K562 (cell line): ENCODE data around the gene FREM3.

ENCODE experiments used
- CREM ChIP-seq: IDR thresholded peaks from 2 replicates; pipeline ENCODE4 v1.6.1; 2014; ENCODE audit warnings: antibody characterized with exemption, low read depth
- FOXM1 ChIP-seq, 2 experiments: fragments of 450-650 bp in 1 of 2; sonication (generic) in 1 of 2; formaldehyde crosslinking in 1 of 2; IDR thresholded peaks; 2 replicates each; pipeline versions ENCODE4 v1.6.1 to v1.9.0; 2017 to 2022; ENCODE audit warnings: low read depth in 2 of 2, mild to moderate bottlenecking in 2 of 2, missing genetic modification reagents in 1 of 2, moderate library complexity in 1 of 2
- NFE2L1 ChIP-seq: fragments of 450-650 bp; IDR thresholded peaks from 2 replicates; pipeline ENCODE4 v1.6.1; 2016; ENCODE audit warnings: missing genetic modification characterization, low read depth, mild to moderate bottlenecking, missing compliant biosample characterization, moderate library complexity, borderline replicate concordance
- POLR2A ChIP-seq: fragments of 450-650 bp; conservative IDR thresholded peaks from 2 replicates; pipeline ENCODE4 v1.6.1; 2016
- REST ChIP-seq, 2 experiments: fragments of 450-650 bp; formaldehyde crosslinking in 1 of 2; IDR thresholded peaks; 2 replicates each; pipeline versions ENCODE4 v1.4.0 to v1.6.1; 2014 to 2020; ENCODE audit warnings: mild to moderate bottlenecking in 2 of 2, borderline replicate concordance in 1 of 2, low read depth in 1 of 2
- SP1 ChIP-seq: sonication (generic); formaldehyde crosslinking; IDR thresholded peaks from 2 replicates; pipeline ENCODE4 v1.8.1; 2022; ENCODE audit warnings: mild to moderate bottlenecking, missing genetic modification reagents
- ZBED1 ChIP-seq: IDR thresholded peaks from 2 replicates; pipeline ENCODE4 v1.6.1; 2014
- ZBTB40 ChIP-seq, 2 experiments: fragments of 450-650 bp in 1 of 2; sonication (generic) in 1 of 2; formaldehyde crosslinking in 1 of 2; IDR thresholded peaks; 2 replicates each; pipeline versions ENCODE4 v1.7.1 to v1.9.0; 2016 to 2022; ENCODE audit warnings: inconsistent platforms in 1 of 2, mild to moderate bottlenecking in 1 of 2, missing genetic modification reagents in 1 of 2
- ZNF354B ChIP-seq: fragments of 250-450 bp; sonication (Bioruptor Pico); IDR thresholded peaks from 2 replicates; pipeline ENCODE4 v1.4.0; 2020
- ZNF740 ChIP-seq, 3 experiments: fragments of 200-800 bp in 1 of 3; sonication (Bioruptor generic) in 1 of 3; sonication (generic) in 1 of 3; formaldehyde crosslinking in 1 of 3; IDR thresholded peaks; 2 replicates each; pipeline versions ENCODE4 v1.6.1 to v1.8.0; 2016 to 2022; ENCODE audit warnings: mild to moderate bottlenecking in 2 of 3, missing compliant biosample characterization in 2 of 3, missing genetic modification characterization in 2 of 3, missing genetic modification reagents in 1 of 3

GRCh38 chr4:143633833-143634232 lies 66.6 kb downstream of the FREM3 start:
- TF ChIP-seq POLR2A (no peak), ZNF740 (CRISPR knock-in tag; IDR thresholded peaks at IDR 0.05) (no peak), ZNF740 (tag; IDR thresholded peaks at IDR 0.05) (no peak), NFE2L1 (tag) (no peak), CREM (no peak), ZBED1 (no peak), REST (IDR thresholded peaks at IDR 0.05; ENCODE audit: borderline replicate concordance) (no peak), REST (CRISPR knock-in tag; IDR thresholded peaks at IDR 0.05; ENCODE audit: low read depth) (no peak), ZNF354B (no peak), ZBTB40 (IDR thresholded peaks at IDR 0.05) (no peak), ZBTB40 (CRISPR knock-in tag; IDR thresholded peaks at IDR 0.05) (no peak), FOXM1 (IDR thresholded peaks at IDR 0.05; ENCODE audit: low read depth) (no peak), FOXM1 (CRISPR knock-in tag; IDR thresholded peaks at IDR 0.05; ENCODE audit: low read depth) (no peak), SP1 (CRISPR knock-in tag) (no peak)
